HG03095 (cell line): Measurements from ENCODE around the gene GIPC3.

Experiments used
- ATAC-seq: cut with Tn5 transposase; IDR thresholded peaks from one replicate; pipeline ENCODE4 v1.9.1; 2021; ENCODE audit warnings: moderate library complexity; ENCODE audit not compliant: unreplicated experiment

GIPC3 gene

DNA sequence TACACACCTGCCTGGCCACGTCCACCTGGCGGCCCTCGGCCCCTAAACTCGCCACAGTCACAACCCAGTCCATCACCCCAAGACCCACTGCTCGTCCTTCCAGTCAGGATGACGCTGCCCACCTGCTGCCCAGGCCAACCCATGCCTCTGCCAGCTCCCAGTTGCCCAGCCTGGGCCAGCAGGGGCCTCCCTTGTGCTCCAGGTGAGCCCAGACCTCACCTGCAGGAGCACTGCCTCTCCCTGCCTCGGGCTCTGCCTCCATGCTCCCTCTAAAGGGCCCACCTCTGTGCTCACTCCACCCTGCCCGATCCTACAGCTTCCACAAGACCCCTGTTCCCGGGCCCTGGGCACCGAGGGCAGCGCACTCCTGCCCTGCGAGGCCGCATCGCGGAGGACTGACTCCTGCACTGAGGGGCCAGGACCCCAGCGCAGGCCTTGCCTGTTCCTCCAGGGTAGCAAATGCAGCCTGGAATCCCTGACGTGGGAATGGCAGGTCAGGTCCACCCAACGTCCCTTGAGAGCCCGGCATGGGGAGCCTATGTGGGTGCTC lies 49.3 kb downstream of the GIPC3 start:
- ATAC-seq = no peak

DNA sequence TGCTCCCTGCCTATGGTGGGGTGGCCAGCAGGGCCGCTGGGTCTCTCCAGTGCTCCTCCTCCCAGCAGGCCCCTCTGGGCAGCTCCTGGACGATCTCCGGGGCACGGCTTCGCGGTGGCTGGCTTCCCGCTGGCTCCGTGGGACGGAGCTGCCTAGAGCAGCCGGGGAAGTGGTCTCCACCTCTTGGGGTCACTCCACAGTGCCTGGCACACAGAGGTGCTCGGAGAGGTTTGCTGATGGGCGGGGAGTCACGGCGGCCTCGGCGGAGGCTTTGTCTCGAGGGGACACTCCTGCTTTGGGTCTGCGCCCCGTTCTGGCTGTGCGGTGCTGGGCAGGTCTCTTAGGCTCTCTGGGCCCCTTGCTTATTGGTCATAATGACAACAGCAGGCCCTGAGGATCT lies 51.2 kb downstream of the GIPC3 start:
- ATAC-seq = no peak

DNA sequence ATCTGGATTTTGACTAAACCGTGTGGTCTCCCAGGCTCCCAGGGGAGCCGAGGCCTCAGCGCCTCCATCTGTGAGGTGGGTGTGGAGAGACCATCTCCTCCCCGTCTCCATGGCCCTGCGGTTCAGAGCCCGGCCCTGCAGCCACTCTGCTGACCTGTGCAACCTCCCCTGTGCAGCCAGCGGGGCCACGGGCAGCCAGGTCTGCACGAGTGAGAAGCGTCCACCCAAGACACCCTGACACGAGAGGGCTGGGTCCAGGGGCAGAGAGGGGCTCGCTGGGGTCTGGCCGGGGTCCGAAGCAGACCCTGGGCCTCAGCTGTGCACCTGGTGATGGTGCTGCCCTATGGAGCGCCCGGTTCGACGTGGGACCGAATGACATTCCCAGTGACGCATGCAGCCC lies 51.7 kb downstream of the GIPC3 start:
- no peak for ATAC-seq

DNA sequence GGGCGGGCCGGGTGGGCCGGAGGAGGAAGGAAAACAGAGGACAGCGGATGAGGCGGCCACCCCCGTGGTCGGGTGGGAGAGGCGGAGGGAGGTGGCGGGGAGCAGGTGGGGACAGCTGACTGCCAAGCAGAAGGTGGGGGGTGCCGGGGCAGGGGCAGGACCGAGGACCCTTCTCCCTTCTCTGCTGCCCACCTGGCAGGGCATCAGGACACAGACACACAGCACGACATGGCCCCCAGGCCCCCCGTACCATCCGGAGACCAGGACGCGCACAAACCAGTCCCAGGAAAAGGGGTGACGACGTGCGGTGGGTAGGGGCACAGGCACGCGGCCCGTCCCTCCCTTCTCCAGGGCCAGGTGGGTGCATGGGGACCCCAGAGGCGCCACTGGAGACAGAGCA lies 52.3 kb downstream of the GIPC3 start:
- ATAC-seq = no peak

DNA sequence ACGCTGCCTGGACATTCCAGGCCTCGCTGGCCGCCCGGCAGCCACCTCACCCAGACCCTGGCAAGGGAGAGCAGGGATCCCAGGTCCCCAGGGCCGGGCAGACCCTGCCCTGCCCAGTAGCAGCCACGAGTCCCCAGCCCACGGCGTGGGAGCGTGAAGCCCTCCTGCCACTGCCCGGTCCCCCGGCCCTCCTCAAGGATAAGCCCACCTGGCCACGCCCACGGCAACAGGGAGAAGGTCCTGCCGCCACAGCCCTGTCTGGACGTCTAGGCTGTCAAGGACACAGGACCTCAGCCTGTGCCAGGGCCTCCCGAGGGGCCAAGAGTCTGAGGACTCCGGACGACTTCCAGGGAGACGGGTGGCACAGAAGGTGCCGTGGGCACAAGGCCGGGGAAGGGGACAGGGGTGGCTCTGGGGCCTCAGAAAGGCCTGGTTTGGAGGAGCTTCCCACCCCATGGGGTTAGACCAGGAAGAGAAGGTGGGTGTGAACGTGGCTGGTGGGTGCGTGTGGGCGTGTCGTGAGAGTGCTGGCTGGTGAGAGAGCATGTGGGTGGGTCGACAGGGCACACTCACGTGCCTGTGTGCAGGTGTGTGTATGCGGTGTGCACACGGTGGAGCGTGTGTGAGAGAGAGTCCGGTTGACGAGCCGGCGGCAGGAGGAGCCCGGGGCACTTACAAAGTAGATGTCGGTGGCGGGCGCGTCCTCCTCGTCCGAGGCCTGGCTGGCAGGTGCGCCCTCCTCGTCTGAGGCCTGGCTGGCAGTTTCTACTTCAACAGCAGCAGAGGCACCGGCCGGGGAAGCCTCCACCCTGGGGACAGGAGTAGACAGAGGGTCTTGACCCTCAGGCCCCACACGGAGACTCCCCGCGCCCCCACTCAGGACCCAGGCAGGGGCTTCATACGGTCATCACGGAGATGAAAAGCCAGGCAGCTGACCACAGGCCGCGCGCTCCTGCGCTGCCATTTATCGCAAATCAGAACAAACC lies 53.2 kb downstream of the GIPC3 start:
- no peak for ATAC-seq

DNA sequence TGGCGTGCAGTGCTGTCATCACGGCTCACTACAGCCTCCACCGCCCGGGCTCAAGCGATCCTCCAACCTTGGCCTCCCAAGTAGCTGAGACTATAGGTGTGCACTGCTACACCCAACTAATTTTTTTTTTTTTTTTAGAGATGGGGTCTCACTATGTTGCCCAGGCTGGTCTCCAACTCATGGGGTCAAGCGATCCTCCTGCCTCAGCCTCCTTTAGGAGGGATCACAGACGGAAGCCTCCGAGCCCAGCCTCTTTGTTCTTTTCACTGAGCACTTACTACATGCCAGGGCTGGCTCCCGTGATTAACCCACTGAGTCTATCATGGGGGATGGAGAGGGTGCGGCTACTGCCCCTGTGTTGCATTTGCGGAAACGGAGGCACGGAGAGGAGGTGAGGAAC lies 54.2 kb downstream of the GIPC3 start:
- ATAC-seq = no peak

DNA sequence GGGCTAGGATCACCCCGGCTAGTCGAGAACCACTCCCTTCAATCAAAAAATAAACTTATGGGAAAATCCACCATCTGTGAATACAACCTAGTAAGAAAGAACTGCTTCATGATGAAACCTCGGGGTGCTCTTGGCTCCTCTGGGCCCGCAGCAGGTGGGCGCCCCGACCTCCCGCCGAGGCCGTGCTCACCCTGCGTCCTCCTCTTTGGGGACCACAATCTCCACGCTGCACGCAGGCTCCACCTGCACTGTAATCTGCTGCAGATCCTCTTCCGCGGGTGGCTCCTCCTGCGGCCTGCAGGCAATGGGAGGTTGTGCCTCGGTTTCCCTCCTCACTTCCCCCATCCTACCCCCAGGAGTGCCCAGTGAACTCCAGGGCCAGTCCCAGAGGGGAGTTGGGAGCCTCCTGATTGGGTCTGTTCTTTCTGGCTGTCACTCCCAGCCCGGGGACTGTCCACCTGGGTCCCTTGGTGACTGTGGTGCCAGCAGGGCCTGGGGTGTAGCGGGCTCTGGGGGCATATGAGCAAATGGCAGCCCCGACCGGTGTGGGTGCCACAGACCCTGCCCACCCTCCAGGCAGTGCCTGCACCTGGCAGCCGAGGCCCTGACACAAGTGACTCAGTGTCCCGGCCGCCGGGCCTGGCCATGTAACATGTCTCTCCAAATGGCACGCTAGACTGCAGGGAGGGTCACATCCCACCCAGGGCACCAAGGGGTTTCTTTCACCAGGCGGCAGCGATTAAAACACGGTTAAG lies 56.4 kb downstream of the GIPC3 start:
- ATAC-seq = no peak

DNA sequence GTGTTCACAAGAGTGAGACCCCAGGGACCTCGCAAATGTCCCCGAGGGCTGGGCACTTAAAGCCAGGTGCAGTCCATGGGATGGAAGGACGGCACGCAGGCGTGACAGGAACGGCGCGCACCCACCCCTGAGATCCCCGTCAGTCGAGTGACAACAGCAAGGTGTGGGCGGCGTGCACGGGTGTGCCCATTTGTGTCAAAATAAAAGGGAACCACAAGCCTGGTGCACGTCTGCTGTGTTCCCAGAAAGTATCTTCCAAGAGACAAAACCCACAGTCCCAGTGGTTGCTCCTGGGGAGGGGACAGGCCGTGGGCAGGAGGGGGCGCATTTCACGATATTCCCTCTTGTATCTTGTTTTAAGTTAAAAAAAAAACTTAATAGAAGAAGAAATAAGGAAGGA lies 57.0 kb downstream of the GIPC3 start:
- no peak for ATAC-seq
